WTC11 (cell line): Measurements from ENCODE around the gene CER1.

Experiments
- ELF4 ChIP-seq: sonication (generic); formaldehyde crosslinking; IDR thresholded peaks from 2 replicates; pipeline ENCODE4 v1.8.1; 2022; ENCODE audit warnings: low read depth, mild to moderate bottlenecking, moderate library complexity, missing genetic modification reagents
- NFE2L1 ChIP-seq: sonication (generic); formaldehyde crosslinking; IDR thresholded peaks from 2 replicates; pipeline ENCODE4 v1.8.1; 2023; ENCODE audit warnings: missing genetic modification reagents
- ZNF219 ChIP-seq: sonication (generic); formaldehyde crosslinking; IDR thresholded peaks from 2 replicates; pipeline ENCODE4 v1.8.0; 2023; ENCODE audit warnings: missing genetic modification reagents, mild to moderate bottlenecking, borderline replicate concordance
- TF ChIP-seq, protein P1 (sequence below): fragments of 200-600 bp; IDR thresholded peaks from 2 replicates; pipeline ENCODE4 v1.8.0; 2022; ENCODE audit warnings: antibody characterized with exemption
- TF ChIP-seq, protein P2 (sequence below): sonication (generic); formaldehyde crosslinking; IDR thresholded peaks from 2 replicates; pipeline ENCODE4 v1.8.1; 2022; ENCODE audit warnings: low read depth, missing genetic modification reagents, borderline replicate concordance

DNA sequence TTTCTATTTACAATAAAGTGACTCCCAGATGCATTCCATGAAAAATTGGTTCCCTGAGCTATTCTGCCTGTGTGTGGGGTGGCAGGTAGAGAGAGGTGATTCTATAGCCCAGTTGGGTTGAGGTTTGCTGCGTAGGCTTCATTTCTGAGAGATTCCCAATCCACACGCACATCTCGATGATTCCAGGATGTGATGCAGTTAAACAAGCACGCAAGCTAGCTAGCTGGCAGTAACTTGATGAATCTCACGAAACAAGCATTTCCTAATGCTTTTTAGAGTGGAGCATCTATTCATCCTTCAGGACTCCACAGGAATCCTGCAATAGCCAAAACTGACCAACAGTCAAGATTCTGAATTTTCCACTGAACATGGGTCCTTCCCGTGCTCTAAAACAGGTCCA, 43.8 kb upstream of the CER1 start:
- TF ChIP-seq NFE2L1 (no peak), ZNF219 (CRISPR knock-in tag) (no peak), ELF4 (CRISPR knock-in tag) (no peak)
- TF ChIP-seq, protein P1, sequence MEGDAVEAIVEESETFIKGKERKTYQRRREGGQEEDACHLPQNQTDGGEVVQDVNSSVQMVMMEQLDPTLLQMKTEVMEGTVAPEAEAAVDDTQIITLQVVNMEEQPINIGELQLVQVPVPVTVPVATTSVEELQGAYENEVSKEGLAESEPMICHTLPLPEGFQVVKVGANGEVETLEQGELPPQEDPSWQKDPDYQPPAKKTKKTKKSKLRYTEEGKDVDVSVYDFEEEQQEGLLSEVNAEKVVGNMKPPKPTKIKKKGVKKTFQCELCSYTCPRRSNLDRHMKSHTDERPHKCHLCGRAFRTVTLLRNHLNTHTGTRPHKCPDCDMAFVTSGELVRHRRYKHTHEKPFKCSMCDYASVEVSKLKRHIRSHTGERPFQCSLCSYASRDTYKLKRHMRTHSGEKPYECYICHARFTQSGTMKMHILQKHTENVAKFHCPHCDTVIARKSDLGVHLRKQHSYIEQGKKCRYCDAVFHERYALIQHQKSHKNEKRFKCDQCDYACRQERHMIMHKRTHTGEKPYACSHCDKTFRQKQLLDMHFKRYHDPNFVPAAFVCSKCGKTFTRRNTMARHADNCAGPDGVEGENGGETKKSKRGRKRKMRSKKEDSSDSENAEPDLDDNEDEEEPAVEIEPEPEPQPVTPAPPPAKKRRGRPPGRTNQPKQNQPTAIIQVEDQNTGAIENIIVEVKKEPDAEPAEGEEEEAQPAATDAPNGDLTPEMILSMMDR = no peak
- TF ChIP-seq, protein P2, sequence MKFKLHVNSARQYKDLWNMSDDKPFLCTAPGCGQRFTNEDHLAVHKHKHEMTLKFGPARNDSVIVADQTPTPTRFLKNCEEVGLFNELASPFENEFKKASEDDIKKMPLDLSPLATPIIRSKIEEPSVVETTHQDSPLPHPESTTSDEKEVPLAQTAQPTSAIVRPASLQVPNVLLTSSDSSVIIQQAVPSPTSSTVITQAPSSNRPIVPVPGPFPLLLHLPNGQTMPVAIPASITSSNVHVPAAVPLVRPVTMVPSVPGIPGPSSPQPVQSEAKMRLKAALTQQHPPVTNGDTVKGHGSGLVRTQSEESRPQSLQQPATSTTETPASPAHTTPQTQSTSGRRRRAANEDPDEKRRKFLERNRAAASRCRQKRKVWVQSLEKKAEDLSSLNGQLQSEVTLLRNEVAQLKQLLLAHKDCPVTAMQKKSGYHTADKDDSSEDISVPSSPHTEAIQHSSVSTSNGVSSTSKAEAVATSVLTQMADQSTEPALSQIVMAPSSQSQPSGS (CRISPR knock-in tag) = no peak
